ENCODE data around the gene RARB. TPM values are rescaled to one million over a fixed set of nuclear protein-coding genes. Genes with fewer than 3 reads are reported as not detected.

RARB gene
- total and polyA plus RNA-seq, 9 of the 15 experiments (the other 6 are each of a cell fraction or from before 2014, with no cell fraction given) = 0.15 to 1.3 (median 0.27) TPM

DNA sequence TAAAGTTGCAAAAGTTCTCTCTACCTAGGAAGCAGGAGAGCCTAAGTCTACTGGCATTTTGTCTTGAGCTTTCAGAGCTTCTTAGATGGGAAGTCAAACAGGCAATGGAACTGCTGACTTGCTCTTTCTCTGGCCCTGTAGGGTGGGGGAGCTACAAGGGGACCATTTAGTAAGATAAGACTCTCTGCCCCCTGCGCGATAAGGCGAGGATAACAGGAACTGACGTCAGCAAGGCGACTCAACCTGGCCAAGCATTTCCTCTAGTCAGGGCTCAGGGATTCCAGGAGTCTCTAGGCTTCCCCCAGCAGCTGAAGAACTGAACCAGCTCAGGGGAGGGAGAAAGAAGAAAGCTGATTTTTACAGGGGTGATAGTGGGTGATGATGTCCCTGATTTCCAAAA is 5.8 kb downstream of the RARB start (continued):
- TF ChIP-seq SP2 (IDR thresholded peaks at IDR 0.05; ENCODE audit: extremely low read depth, low read depth, low read length, poor library complexity, severe bottlenecking) = no peak
- TF ChIP-seq, protein P1, sequence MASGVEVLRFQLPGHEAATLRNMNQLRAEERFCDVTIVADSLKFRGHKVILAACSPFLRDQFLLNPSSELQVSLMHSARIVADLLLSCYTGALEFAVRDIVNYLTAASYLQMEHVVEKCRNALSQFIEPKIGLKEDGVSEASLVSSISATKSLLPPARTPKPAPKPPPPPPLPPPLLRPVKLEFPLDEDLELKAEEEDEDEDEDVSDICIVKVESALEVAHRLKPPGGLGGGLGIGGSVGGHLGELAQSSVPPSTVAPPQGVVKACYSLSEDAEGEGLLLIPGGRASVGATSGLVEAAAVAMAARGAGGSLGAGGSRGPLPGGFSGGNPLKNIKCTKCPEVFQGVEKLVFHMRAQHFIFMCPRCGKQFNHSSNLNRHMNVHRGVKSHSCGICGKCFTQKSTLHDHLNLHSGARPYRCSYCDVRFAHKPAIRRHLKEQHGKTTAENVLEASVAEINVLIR (CRISPR knock-in tag; IDR thresholded peaks at IDR 0.05) = peak; percentile 66
- peak; percentile 81 for TF ChIP-seq ZBTB40 (IDR thresholded peaks at IDR 0.05)
- TF ChIP-seq ZBTB40 (CRISPR knock-in tag; IDR thresholded peaks at IDR 0.05) = no peak

Measured in K562 (cell line).